ENCODE measurements around the gene OLFML2B.

DNA sequence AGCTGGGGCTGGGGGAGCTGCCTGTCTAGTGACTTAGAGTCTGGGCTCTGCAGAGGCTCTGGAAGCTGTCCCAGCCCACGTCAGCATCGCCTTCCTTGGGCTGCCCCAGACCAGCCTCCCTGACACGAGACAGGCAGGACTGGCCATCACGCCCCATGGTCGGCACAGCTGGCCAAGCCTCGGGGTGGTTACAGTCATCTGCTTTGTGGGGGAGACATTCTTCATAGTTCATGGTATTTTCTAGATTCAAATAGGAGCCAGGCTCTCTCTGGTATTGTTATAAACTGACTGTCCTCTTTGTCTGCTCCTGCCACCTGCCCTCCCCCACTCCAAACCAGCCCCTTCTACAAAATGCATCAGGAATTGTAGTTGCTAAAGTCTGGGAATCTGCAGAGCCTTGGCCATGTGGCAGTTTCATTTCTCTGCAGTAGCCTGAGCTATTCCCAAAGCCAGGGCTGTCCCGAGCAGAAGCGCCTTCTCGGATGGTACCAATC lies 29.4 kb downstream of the OLFML2B start:
- TF ChIP-seq, protein P1, sequence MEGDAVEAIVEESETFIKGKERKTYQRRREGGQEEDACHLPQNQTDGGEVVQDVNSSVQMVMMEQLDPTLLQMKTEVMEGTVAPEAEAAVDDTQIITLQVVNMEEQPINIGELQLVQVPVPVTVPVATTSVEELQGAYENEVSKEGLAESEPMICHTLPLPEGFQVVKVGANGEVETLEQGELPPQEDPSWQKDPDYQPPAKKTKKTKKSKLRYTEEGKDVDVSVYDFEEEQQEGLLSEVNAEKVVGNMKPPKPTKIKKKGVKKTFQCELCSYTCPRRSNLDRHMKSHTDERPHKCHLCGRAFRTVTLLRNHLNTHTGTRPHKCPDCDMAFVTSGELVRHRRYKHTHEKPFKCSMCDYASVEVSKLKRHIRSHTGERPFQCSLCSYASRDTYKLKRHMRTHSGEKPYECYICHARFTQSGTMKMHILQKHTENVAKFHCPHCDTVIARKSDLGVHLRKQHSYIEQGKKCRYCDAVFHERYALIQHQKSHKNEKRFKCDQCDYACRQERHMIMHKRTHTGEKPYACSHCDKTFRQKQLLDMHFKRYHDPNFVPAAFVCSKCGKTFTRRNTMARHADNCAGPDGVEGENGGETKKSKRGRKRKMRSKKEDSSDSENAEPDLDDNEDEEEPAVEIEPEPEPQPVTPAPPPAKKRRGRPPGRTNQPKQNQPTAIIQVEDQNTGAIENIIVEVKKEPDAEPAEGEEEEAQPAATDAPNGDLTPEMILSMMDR (IDR thresholded peaks at IDR 0.05; ENCODE audit: low read depth, low read length, poor library complexity, severe bottlenecking), result no peak
- TF ChIP-seq EZH2phosphoT487 (IDR thresholded peaks at IDR 0.05; ENCODE audit: borderline replicate concordance, low read length), result no peak
